Liver (tissue), 3 donors: ENCODE data around the gene SELENOO.

Experiments
- CTCF ChIP-seq: fragments of 150-350 bp; IDR thresholded peaks from 2 replicates; pipeline ENCODE4 v1.5.1; 2017; ENCODE audit warnings: improper control_type of control experiment, low read depth, low read length; ENCODE audit not compliant: missing input control
- HNF4A ChIP-seq, 2 donors: conservative IDR thresholded peaks; 2 replicates each; pipeline ENCODE4 v1.6.1; 2016; ENCODE audit warnings: antibody characterized with exemption in 2 of 2, mild to moderate bottlenecking in 2 of 2
- HNF4G ChIP-seq: IDR thresholded peaks from 2 replicates; pipeline ENCODE4 v1.6.1; 2016; ENCODE audit warnings: antibody characterized with exemption
- MAX ChIP-seq: IDR thresholded peaks from 2 replicates; pipeline ENCODE4 v1.6.1; 2016; ENCODE audit warnings: antibody characterized with exemption
- RAD21 ChIP-seq, 2 donors: IDR thresholded peaks; 2 replicates each; pipeline ENCODE4 v1.6.1; 2016; ENCODE audit warnings: antibody characterized with exemption in 2 of 2, mild to moderate bottlenecking in 2 of 2
- REST ChIP-seq: IDR thresholded peaks from 2 replicates; pipeline ENCODE4 v1.6.1; 2016; ENCODE audit warnings: antibody characterized with exemption, mild to moderate bottlenecking
- ZBTB33 ChIP-seq: IDR thresholded peaks from 2 replicates; pipeline ENCODE4 v1.6.1; 2016; ENCODE audit warnings: antibody characterized with exemption
- donor health status: healthy.
- donor health status: healthy.

- TF ChIP-seq CTCF: no peak
- no peak for TF ChIP-seq REST
- no peak for TF ChIP-seq ZBTB33
- TF ChIP-seq HNF4G: no peak
- no peak for TF ChIP-seq MAX
- no peak for TF ChIP-seq RAD21 (IDR thresholded peaks at IDR 0.05)
- TF ChIP-seq HNF4A (conservative IDR thresholded peaks at IDR 0.05): no peak
Measured at GRCh38 chr22:50196256-50196655, 4.6 kb upstream of the SELENOO start.
